HUES48 (cell line): ENCODE data around the gene HABP2.
A peak's percentile ranks its signal among the peaks of the same experiment; 100 is the strongest.

ENCODE experiments used
- H3K27ac ChIP-seq: one replicate; pipeline ENCODE4 v1.7.0; 2013; ENCODE audit warnings: low read depth, low read length, inconsistent platforms
- H3K27me3 ChIP-seq: 2 replicates; pipeline ENCODE4 v1.6.1; 2013; ENCODE audit warnings: mild to moderate bottlenecking, low read length; ENCODE audit not compliant: control insufficient read depth, insufficient read depth
- H3K36me3 ChIP-seq: 2 replicates; pipeline ENCODE4 v1.6.1; 2013; ENCODE audit warnings: low read length; ENCODE audit not compliant: control insufficient read depth, insufficient read depth
- H3K4me1 ChIP-seq: 2 replicates; pipeline ENCODE4 v1.6.1; 2013; ENCODE audit warnings: mild to moderate bottlenecking, low read length; ENCODE audit not compliant: control insufficient read depth, insufficient read depth
- H3K4me3 ChIP-seq: 2 replicates; pipeline ENCODE4 v1.5.1; 2013; ENCODE audit warnings: mild to moderate bottlenecking, low read depth, low read length
- H3K9ac ChIP-seq: 2 replicates; pipeline ENCODE4 v1.6.1; 2013; ENCODE audit warnings: mild to moderate bottlenecking, low read depth, low read length, moderate library complexity
- H3K9me3 ChIP-seq: 2 replicates; pipeline ENCODE4 v1.6.1; 2013; ENCODE audit warnings: low read length; ENCODE audit not compliant: control insufficient read depth, insufficient read depth

The HABP2 gene

DNA sequence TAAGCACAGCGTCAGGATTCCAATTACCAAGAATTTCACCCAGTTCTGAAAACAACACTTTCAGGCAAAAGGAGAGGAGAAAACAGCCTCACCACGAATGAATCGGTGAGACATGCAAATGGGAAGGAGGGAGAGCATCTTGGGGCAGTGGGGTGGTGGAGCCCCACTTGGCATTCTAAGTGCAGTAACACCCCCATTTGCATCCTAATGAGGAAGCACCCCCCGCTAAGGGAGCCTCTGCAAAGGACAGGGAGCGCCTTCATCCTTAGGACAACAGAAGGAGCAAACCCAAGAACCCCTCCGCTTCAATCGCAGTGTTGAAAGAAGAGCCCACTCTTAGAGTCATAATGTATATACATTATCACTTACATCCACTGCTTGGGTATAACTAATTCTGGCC is 64.2 kb downstream of the HABP2 start:
- peak overlapping the region; percentile 87 for H3K27ac ChIP-seq
- peaks cover 56% of the 10 kb centered on the region for H3K4me1 ChIP-seq
- peaks cover 14% of the 10 kb centered on the region for H3K27me3 ChIP-seq
- H3K4me3 ChIP-seq, result peak overlapping the region; percentile 36
- no peak overlapping the region for H3K9ac ChIP-seq
- H3K9me3 ChIP-seq, result no peaks in the 10 kb centered on the region
- no peaks in the 10 kb centered on the region for H3K36me3 ChIP-seq

DNA sequence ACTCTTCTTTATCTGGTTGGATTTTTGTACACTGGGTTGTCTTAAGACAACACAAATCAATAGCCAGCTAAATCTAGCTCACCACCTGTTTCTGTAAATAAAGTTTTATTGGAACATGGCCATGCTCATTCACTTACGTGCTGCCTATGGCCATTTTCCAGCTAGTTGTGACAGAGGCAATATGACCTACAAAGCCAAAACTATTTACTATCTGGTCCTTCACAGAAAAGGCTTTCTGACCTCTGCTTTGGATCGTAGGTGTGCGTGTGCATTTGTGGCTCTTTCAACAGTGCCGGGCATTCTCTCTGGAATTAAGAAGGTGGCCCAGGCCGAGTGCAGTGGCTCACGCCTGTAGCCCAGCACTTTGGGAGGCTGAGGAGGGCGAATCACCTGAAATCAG is 65.5 kb downstream of the HABP2 start:
- Histone ChIP-seq H3K9me3 (no peaks in the 10 kb centered on the region), H3K4me3 (no peak overlapping the region), H3K36me3 (no peaks in the 10 kb centered on the region), H3K27me3 (peaks cover 11% of the 10 kb centered on the region), H3K4me1 (peaks cover 56% of the 10 kb centered on the region), H3K27ac (no peak overlapping the region), H3K9ac (no peak overlapping the region)

DNA sequence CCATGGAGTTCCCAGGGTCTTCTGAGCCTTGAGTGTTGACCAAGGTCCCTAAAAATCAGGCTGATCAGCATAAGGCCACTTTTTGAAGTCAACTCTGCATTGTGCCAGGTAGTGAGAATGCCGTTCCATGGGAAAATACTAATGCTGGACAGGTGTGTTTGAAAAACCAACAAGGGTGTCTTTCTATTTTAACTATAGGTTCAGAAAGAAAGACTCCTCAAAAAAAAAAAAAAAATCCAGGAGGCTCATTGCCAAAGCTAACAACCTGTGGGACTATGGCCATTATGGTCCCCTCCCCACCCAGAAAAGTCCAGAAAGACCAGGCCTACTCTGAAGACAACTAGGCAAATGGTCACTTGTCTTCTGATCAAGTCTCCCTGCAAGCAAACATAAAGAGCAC is 66.5 kb downstream of the HABP2 start:
- Histone ChIP-seq H3K9ac (no peak overlapping the region), H3K36me3 (no peaks in the 10 kb centered on the region), H3K9me3 (no peaks in the 10 kb centered on the region), H3K27me3 (peaks cover 4% of the 10 kb centered on the region), H3K4me3 (no peak overlapping the region), H3K27ac (no peak overlapping the region), H3K4me1 (peaks cover 48% of the 10 kb centered on the region)

DNA sequence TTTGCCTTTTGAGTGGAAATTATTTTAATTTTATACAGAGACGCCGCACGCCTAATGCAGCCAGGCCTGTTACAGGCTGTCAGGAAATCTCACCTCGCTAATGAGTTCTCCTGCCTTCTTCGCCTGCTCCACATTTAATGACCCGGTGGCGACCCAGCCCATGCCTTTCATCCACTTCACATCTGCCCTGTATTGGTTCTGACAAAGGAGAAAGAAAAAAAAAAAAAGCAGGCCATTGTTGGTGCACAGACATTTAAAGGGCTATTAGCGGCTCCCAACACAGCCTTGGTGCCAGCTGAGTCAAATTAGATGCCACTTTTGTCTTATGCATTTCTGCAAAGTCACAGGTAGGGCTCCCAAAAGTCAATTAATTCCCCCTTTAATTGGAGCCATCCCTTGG is 67.7 kb downstream of the HABP2 start:
- peaks cover 39% of the 10 kb centered on the region for H3K4me1 ChIP-seq
- no peaks in the 10 kb centered on the region for H3K9me3 ChIP-seq
- H3K9ac ChIP-seq, result no peak overlapping the region
- H3K27ac ChIP-seq, result no peak overlapping the region
- no peak overlapping the region for H3K4me3 ChIP-seq
- no peaks in the 10 kb centered on the region for H3K36me3 ChIP-seq
- no peaks in the 10 kb centered on the region; the same call in 1 of the 2 replicates for H3K27me3 ChIP-seq

DNA sequence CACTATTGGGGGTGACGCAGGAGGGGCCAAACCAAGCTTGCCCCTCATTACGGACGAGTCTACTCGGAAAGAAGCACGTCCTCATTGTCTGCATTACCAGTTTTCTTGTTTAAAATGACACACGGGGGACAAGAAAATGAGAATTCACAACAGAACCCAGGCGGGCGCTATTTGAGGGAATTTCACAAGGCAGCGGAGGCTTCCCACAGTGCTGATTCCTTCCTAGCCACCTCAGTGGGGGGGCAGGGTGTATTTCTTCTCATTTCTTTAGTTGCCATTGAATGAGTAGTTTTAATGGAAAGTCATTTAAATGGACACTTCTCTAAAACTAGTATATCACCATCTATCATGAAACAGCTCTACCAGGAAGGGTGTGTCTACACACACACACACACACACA is 68.1 kb downstream of the HABP2 start:
- Histone ChIP-seq H3K36me3 (no peaks in the 10 kb centered on the region), H3K27ac (no peak overlapping the region), H3K9ac (no peak overlapping the region), H3K4me3 (no peak overlapping the region), H3K27me3 (no peaks in the 10 kb centered on the region), H3K9me3 (no peaks in the 10 kb centered on the region), H3K4me1 (peaks cover 35% of the 10 kb centered on the region)

DNA sequence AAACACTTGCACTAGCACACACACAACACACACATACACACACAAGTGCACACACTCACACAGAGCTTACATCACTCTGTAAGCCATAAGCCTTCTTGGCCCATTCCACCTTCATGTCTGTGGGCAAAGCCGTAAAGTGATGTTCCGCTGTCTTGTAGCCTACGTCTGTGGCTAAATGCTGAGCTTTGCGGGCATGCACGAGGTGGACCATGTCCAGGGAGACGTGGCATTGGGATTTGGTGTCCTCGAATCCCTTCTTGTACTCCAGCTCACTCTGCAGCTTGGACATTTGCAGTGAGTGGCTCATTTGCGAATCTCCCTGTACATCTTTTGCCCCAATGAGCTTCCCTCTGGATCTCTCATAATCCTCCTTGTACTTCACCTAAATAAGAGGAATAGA is 68.9 kb downstream of the HABP2 start:
- H3K36me3 ChIP-seq, result no peaks in the 10 kb centered on the region
- no peak overlapping the region for H3K27ac ChIP-seq
- H3K27me3 ChIP-seq, result no peaks in the 10 kb centered on the region

DNA sequence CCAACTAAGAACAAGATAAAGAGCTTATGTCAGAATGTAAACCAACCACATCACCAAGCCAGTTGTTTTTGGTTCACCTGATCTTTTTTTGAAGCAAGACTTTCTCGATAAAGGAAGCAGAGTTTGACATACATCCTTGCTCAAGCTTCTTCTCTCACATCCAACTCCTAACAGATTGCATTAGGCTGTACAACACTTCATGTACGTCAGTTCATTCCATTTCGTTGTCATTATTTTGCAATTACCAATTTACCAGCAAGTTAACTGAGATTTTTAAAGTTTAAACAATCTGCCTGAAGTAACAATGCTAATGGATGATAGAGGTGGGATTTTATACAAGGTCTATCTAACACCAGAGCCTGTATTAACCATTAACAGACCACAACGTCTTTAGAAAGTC is 70.0 kb downstream of the HABP2 start:
- no peaks in the 10 kb centered on the region for H3K9me3 ChIP-seq
- H3K4me1 ChIP-seq, result peaks cover 16% of the 10 kb centered on the region
- H3K27me3 ChIP-seq, result no peaks in the 10 kb centered on the region
- H3K4me3 ChIP-seq, result no peak overlapping the region
- no peak overlapping the region for H3K27ac ChIP-seq
- H3K36me3 ChIP-seq, result no peaks in the 10 kb centered on the region
- no peak overlapping the region for H3K9ac ChIP-seq

More for the DNA sequence above, 68.9 kb downstream of the HABP2 start:
- no peak overlapping the region for H3K9ac ChIP-seq
- no peak overlapping the region for H3K4me3 ChIP-seq
- peaks cover 26% of the 10 kb centered on the region for H3K4me1 ChIP-seq
- H3K9me3 ChIP-seq, result no peaks in the 10 kb centered on the region

DNA sequence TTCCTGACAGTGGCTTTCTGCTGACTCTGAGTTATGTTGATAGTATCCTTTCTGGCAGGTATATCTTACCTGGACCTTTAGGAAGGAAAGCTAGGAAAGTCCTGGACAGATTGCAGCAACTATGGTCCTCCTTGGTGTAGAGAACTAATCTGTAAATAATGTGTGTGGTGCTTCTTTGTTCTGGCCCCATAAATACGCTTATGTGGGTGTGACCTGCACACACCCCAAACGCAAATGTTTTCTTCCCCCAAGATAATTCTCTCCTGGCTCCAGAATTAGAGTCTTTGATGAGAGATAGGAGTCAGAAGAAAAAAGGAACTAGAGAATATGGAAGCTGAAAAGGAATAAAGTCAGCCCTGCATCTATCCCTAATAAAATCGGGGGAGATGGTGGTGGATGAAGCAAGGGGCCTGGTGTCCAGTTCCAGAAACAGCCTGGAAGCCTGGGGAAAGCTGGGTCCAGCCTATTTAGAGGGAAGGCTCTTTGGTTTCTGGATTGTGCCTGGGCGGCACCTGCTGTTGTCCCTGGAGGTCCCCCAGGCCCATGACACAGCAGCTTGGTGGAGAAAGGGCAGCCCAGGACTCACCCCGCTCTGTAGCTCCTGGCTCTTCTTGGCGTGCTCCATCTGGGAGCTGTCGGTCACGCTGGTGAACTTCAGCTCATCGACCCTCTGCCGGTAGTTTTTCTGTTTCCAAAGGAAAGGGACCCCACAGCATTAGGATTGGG is 72.8 kb downstream of the HABP2 start:
- Histone ChIP-seq H3K4me3 (no peak overlapping the region), H3K9ac (no peak overlapping the region), H3K4me1 (peaks cover 6% of the 10 kb centered on the region), H3K36me3 (no peaks in the 10 kb centered on the region), H3K27me3 (no peaks in the 10 kb centered on the region), H3K9me3 (no peaks in the 10 kb centered on the region), H3K27ac (no peak overlapping the region)

DNA sequence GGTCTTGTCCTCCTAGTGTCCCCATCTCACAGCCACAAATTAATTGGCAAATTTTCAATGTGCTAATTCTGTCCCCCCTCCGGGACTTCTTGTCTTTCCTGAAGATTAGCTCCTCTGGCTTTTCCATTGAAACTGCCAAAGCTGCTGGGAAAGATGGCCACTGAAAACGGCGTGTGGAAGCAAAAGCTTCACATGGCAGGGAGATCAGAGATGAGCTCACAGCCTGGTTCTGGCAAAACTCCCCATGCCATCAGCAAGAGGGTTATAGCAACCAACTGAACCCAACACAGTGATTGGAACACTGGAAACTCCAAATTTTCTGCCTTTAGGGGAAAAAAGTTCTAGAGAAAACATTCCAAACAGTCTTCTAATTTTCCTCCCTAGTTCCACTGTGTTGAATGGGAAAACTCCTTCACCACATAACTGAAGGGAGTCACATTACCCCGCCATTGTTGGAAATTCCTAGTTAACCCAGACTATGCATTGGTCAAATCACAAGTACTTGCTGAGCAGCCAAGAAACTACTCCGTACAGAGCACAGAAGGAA is 74.0 kb downstream of the HABP2 start:
- no peaks in the 10 kb centered on the region for H3K9me3 ChIP-seq
- H3K9ac ChIP-seq, result no peak overlapping the region
- no peak overlapping the region for H3K4me3 ChIP-seq
- H3K4me1 ChIP-seq, result no peaks in the 10 kb centered on the region
- no peaks in the 10 kb centered on the region for H3K36me3 ChIP-seq
- no peak overlapping the region for H3K27ac ChIP-seq
- H3K27me3 ChIP-seq, result no peaks in the 10 kb centered on the region

DNA sequence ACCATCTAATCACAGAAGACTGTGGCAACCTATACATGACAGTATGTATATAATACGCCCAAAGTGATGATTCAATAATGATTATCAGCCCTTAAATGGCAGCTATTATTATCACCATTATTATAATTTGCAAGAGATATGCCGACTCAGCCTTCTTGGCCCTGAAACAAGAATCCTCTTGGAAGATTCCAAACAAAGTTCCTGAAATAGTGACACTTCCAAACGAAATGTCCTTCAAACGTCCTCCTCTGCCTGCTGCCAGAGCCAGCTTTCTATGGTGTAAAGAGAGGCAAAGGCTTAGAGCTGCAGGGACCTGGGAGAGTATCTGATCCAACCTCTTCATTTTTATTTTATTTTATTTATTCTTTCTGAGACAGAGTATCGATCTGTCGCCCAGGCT is 75.0 kb downstream of the HABP2 start:
- Histone ChIP-seq H3K9me3 (no peaks in the 10 kb centered on the region), H3K27ac (no peak overlapping the region), H3K4me1 (no peaks in the 10 kb centered on the region), H3K27me3 (no peaks in the 10 kb centered on the region), H3K36me3 (no peaks in the 10 kb centered on the region), H3K9ac (no peak overlapping the region), H3K4me3 (no peak overlapping the region)

DNA sequence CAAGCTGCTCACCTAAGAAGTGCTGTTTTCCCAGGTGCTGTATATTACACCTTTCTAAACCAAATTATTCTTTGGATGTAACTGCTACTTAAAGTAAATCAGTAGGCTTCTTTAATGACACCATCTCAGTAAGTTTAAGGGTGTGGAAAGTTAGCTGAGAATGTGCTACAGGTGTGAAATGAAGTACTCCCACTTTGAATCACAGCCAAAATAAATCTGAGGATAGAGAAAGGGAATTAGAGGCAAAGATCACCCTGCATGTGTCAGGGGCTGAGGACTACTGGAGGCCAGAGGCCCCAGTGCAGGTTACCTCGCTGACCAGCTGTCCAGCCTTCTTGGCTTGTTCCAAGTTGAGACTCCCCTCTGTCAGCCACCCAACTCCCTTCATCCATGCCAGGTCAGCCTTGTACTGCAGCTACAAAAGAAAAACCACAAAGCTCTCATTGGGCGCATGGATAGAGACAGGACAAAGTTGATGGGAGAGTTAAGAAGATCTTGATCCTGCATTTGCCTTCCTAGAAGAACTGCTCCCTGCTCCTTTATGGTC is 75.8 kb downstream of the HABP2 start:
- H3K4me3 ChIP-seq, result no peak overlapping the region
- H3K27ac ChIP-seq, result no peak overlapping the region
- no peaks in the 10 kb centered on the region for H3K9me3 ChIP-seq
- no peaks in the 10 kb centered on the region for H3K4me1 ChIP-seq
- no peaks in the 10 kb centered on the region for H3K27me3 ChIP-seq
- H3K36me3 ChIP-seq, result no peaks in the 10 kb centered on the region
- no peak overlapping the region for H3K9ac ChIP-seq
